C4-2B (cell line): Measurements from ENCODE around the gene SP3.

Source experiments
- H3K27ac ChIP-seq: fragments of 450-650 bp; 2 replicates; pipeline ENCODE4 v1.5.1; 2017
- CTCF ChIP-seq: fragments of 450-650 bp; conservative IDR thresholded peaks from 2 replicates; pipeline ENCODE4 v1.5.1; 2017; ENCODE audit warnings: mild to moderate bottlenecking
- ZFX ChIP-seq: fragments of 450-650 bp; IDR thresholded peaks from 2 replicates; pipeline ENCODE4 v1.6.1; 2017

Gene SP3

GRCh38 chr2:173874003-173874893, 90.9 kb downstream of the SP3 start:
- no peak for TF ChIP-seq CTCF
- no peak for TF ChIP-seq ZFX
- H3K27ac ChIP-seq: no peak overlapping the region

GRCh38 chr2:173872714-173873113, 92.5 kb downstream of the SP3 start:
- TF ChIP-seq ZFX (no peak), CTCF (no peak)
- H3K27ac ChIP-seq: 0 out of 2 replicates have a peak overlapping the region, but pooled peaks have one; percentile 20

GRCh38 chr2:173869244-173870229, 95.6 kb downstream of the SP3 start:
- no peak overlapping the region for H3K27ac ChIP-seq
- TF ChIP-seq ZFX: no peak
- no peak for TF ChIP-seq CTCF

GRCh38 chr2:173868406-173868805, 96.8 kb downstream of the SP3 start:
- TF ChIP-seq CTCF (no peak), ZFX (no peak)
- no peak overlapping the region for H3K27ac ChIP-seq

- TF ChIP-seq ZFX: no peak
- no peak for TF ChIP-seq CTCF
- no peak overlapping the region for H3K27ac ChIP-seq
Observed at GRCh38 chr2:173866874-173867618, 98.1 kb downstream of the SP3 start.

- no peak overlapping the region for H3K27ac ChIP-seq
- TF ChIP-seq CTCF: no peak
- no peak for TF ChIP-seq ZFX
Observed at GRCh38 chr2:173865971-173866873, 99.0 kb downstream of the SP3 start.
